ENCODE measurements around the gene AKAP8L. TPM values are rescaled to one million over a fixed set of nuclear protein-coding genes. Genes with fewer than 3 reads are reported as not detected.

Gene AKAP8L
- total and polyA plus RNA-seq, 2 donors (not counting 1 experiment from before 2014, with no cell fraction given) = 18.0 to 87.0 TPM

DNA sequence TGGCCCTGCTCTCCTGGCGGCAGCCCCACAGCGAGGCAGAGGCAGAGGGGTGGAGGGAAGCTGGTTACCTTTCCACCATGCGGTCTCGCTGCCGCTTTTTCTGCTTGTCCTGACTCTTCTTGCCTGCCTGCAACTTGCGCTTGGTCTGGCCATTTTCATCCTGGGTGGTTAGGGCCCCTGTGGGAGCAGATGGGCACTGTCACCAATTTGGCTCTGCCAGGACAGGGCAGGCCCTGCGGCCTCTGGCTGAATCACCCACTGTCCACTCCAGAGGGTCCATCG, 19.6 kb downstream of the AKAP8L start:
- peaks cover 50% of the 10 kb centered on the region for H3K36me3 ChIP-seq (ENCODE audit: control insufficient read depth, insufficient read depth, low read length)
- H3K4me3 ChIP-seq (replicated peaks in 1 of 4; ENCODE audit: control extremely low read depth in 1 of 4, insufficient read depth in 1 of 4, low read depth in 3 of 4, low read length in 4 of 4) = no peak overlapping the region
- H4K20me1 ChIP-seq (ENCODE audit: control insufficient read depth, extremely low read depth, insufficient read depth, low read length) = no peaks in the 10 kb centered on the region
- no peaks in the 10 kb centered on the region for H3K27me3 ChIP-seq (ENCODE audit: control insufficient read depth, insufficient read depth, low read length)
- TF ChIP-seq EZH2 (IDR thresholded peaks at IDR 0.05; ENCODE audit: low read length, missing control alignments) = no peak
- TF ChIP-seq, protein P1, sequence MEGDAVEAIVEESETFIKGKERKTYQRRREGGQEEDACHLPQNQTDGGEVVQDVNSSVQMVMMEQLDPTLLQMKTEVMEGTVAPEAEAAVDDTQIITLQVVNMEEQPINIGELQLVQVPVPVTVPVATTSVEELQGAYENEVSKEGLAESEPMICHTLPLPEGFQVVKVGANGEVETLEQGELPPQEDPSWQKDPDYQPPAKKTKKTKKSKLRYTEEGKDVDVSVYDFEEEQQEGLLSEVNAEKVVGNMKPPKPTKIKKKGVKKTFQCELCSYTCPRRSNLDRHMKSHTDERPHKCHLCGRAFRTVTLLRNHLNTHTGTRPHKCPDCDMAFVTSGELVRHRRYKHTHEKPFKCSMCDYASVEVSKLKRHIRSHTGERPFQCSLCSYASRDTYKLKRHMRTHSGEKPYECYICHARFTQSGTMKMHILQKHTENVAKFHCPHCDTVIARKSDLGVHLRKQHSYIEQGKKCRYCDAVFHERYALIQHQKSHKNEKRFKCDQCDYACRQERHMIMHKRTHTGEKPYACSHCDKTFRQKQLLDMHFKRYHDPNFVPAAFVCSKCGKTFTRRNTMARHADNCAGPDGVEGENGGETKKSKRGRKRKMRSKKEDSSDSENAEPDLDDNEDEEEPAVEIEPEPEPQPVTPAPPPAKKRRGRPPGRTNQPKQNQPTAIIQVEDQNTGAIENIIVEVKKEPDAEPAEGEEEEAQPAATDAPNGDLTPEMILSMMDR (conservative IDR thresholded peaks at IDR 0.05 in 1 of 2, IDR thresholded peaks at IDR 0.05 in 1 of 2; ENCODE audit: low read depth in 1 of 2, low read length in 2 of 2) = no peak
- H3K27ac ChIP-seq (ENCODE audit: insufficient read depth, low read length) = no peak overlapping the region
- no peaks in the 10 kb centered on the region for H3K4me1 ChIP-seq (ENCODE audit: control insufficient read depth, extremely low read depth, insufficient read depth, low read length)
- no peak overlapping the region for H3K4me2 ChIP-seq (ENCODE audit: extremely low read depth, insufficient read depth, low read length)
- no peak overlapping the region for H3K9ac ChIP-seq (ENCODE audit: insufficient read depth, low read length)
- H3K79me2 ChIP-seq (ENCODE audit: control insufficient read depth, insufficient read depth, low read length) = peaks cover 30% of the 10 kb centered on the region
- no peak for DNase-seq (ENCODE audit: low read depth in 2 of 2)
- no peaks in the 10 kb centered on the region for H3K9me3 ChIP-seq (ENCODE audit: control insufficient read depth, insufficient read depth, low read depth, low read length)
- no peak overlapping the region for H2AFZ ChIP-seq (ENCODE audit: low read length)

DNA sequence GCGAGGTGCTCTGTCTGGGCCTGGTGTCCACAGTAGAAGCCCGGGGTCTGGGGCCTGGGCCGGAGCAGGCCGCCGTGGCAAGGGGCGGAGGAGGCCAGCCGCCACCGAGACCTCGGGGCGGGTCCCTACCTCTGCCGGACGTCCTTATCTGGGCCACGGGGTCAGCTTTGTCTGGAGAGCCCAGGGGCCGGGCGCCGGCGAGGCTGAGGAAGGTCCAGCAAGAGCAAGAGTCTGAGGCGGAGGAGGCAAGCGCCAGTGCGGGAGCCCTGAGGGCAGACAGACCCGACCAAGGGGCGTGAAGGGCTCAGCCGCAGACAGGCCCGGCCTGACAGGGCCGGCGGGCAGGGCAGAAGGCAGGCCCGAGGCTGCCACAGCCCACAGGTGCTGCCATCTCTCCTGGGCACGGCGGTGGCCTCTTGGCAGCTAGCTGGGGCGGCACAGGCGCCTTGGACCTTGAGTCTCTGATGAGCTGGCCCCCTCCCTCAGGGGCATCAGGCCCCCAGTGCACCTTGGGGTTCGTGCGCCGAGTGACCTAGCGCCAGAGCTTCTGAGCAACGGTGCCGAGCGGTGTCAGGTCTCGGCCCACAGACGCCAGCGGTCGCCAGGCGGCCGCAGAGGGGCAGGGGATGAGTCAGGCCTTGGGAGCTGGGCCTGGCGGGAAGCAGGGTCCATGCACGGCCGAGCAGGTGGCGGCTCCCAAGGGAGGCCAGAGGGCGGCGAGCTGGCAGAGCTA, 20.1 kb downstream of the AKAP8L start:
- H2AFZ ChIP-seq (ENCODE audit: low read length) = no peak overlapping the region
- H3K4me2 ChIP-seq (ENCODE audit: extremely low read depth, insufficient read depth, low read length) = no peak overlapping the region
- H3K9me3 ChIP-seq (ENCODE audit: control insufficient read depth, insufficient read depth, low read depth, low read length) = no peaks in the 10 kb centered on the region
- no peaks in the 10 kb centered on the region for H3K4me1 ChIP-seq (ENCODE audit: control insufficient read depth, extremely low read depth, insufficient read depth, low read length)
- TF ChIP-seq EZH2 (IDR thresholded peaks at IDR 0.05; ENCODE audit: low read length, missing control alignments) = no peak
- TF ChIP-seq, protein P1 (conservative IDR thresholded peaks at IDR 0.05 in 1 of 2, IDR thresholded peaks at IDR 0.05 in 1 of 2; ENCODE audit: low read depth in 1 of 2, low read length in 2 of 2) = no peak
- H3K4me3 ChIP-seq (replicated peaks in 1 of 4; ENCODE audit: control extremely low read depth in 1 of 4, insufficient read depth in 1 of 4, low read depth in 3 of 4, low read length in 4 of 4) = no peak overlapping the region
- no peak for DNase-seq (ENCODE audit: low read depth in 2 of 2)
- no peak overlapping the region for H3K27ac ChIP-seq (ENCODE audit: insufficient read depth, low read length)
- no peaks in the 10 kb centered on the region for H3K27me3 ChIP-seq (ENCODE audit: control insufficient read depth, insufficient read depth, low read length)
- H3K9ac ChIP-seq (ENCODE audit: insufficient read depth, low read length) = no peak overlapping the region
- peaks cover 48% of the 10 kb centered on the region for H3K36me3 ChIP-seq (ENCODE audit: control insufficient read depth, insufficient read depth, low read length)
- H4K20me1 ChIP-seq (ENCODE audit: control insufficient read depth, extremely low read depth, insufficient read depth, low read length) = no peaks in the 10 kb centered on the region
- H3K79me2 ChIP-seq (ENCODE audit: control insufficient read depth, insufficient read depth, low read length) = peaks cover 25% of the 10 kb centered on the region

DNA sequence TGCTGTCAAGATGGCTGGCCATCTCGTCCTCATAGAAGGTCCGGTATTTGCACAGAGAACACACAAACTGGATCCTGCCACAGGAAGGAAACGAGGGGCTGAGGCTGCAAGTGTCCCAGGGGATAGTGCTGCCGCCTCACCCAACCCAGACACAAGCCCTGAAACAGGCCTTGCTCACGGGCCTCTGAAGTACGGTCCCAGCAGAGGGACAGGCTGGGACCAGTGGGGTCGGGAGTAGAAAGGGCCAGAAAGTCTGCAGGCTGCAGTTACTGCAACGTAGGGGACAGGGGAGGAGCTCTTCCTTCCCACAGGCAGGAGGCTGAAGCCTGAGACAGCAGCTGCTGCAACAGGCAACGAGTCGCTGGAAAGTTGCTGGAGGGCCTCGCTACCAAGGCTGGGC, 21.0 kb downstream of the AKAP8L start:
- Histone ChIP-seq H3K27ac (ENCODE audit: insufficient read depth, low read length) (no peak overlapping the region), H4K20me1 (ENCODE audit: control insufficient read depth, extremely low read depth, insufficient read depth, low read length) (no peaks in the 10 kb centered on the region), H3K36me3 (ENCODE audit: control insufficient read depth, insufficient read depth, low read length) (peaks cover 44% of the 10 kb centered on the region), H3K79me2 (ENCODE audit: control insufficient read depth, insufficient read depth, low read length) (peaks cover 17% of the 10 kb centered on the region), H3K4me1 (ENCODE audit: control insufficient read depth, extremely low read depth, insufficient read depth, low read length) (no peaks in the 10 kb centered on the region), H3K4me3 (replicated peaks in 1 of 4; ENCODE audit: control extremely low read depth in 1 of 4, insufficient read depth in 1 of 4, low read depth in 3 of 4, low read length in 4 of 4) (no peak overlapping the region), H3K27me3 (ENCODE audit: control insufficient read depth, insufficient read depth, low read length) (no peaks in the 10 kb centered on the region), H3K9me3 (ENCODE audit: control insufficient read depth, insufficient read depth, low read depth, low read length) (no peaks in the 10 kb centered on the region), H3K9ac (ENCODE audit: insufficient read depth, low read length) (no peak overlapping the region), H3K4me2 (ENCODE audit: extremely low read depth, insufficient read depth, low read length) (no peak overlapping the region), H2AFZ (ENCODE audit: low read length) (no peak overlapping the region)
- DNase-seq (ENCODE audit: low read depth in 2 of 2) = no peak
- TF ChIP-seq, protein P1 (conservative IDR thresholded peaks at IDR 0.05 in 1 of 2, IDR thresholded peaks at IDR 0.05 in 1 of 2; ENCODE audit: low read depth in 1 of 2, low read length in 2 of 2) = no peak
- no peak for TF ChIP-seq EZH2 (IDR thresholded peaks at IDR 0.05; ENCODE audit: low read length, missing control alignments)

Data from fibroblast of lung (primary cell).